ENCODE data around the gene FSHR.

Gene FSHR, protein sequence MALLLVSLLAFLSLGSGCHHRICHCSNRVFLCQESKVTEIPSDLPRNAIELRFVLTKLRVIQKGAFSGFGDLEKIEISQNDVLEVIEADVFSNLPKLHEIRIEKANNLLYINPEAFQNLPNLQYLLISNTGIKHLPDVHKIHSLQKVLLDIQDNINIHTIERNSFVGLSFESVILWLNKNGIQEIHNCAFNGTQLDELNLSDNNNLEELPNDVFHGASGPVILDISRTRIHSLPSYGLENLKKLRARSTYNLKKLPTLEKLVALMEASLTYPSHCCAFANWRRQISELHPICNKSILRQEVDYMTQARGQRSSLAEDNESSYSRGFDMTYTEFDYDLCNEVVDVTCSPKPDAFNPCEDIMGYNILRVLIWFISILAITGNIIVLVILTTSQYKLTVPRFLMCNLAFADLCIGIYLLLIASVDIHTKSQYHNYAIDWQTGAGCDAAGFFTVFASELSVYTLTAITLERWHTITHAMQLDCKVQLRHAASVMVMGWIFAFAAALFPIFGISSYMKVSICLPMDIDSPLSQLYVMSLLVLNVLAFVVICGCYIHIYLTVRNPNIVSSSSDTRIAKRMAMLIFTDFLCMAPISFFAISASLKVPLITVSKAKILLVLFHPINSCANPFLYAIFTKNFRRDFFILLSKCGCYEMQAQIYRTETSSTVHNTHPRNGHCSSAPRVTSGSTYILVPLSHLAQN

DNA sequence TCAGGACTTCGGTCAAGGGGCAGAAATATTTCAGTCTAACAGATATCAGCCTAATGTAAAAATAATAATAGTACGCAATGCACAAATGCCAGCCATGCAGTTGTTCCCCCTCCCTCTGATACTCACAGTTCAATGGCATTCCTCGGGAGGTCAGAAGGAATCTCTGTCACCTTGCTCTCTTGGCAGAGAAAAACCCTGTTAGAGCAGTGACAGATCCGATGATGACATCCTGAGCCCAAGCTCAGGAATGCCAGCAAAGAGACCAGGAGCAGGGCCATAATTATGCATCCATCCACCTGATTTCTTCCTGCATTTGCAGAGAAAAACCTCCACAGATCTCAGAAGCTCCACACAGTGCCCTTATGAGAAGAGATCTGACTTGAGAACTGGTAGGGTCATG is at the start of gene FSHR:
Gene FSHR (minus strand): TSS at position 376 of the 400 bp plus-strand sequence. CDS start 98 bp downstream, at position 278.
- H3K4me1 ChIP-seq (ENCODE audit: control insufficient read depth, insufficient read depth, low read length) = no peaks in the 10 kb centered on the region
- no peaks in the 10 kb centered on the region for H3K27me3 ChIP-seq (ENCODE audit: control insufficient read depth in 1 of 2, insufficient read depth in 2 of 2, low read length in 2 of 2)
- H3K4me3 ChIP-seq (ENCODE audit: low read length in 2 of 2) = no peak within 1 kb of the TSS
- no peak within 1 kb of the TSS for H3K9ac ChIP-seq (ENCODE audit: low read length in 2 of 2)
- no peak within 1 kb of the TSS for H3K27ac ChIP-seq (ENCODE audit: low read length)
- H3K9me3 ChIP-seq (ENCODE audit: control insufficient read depth in 2 of 2, low read length in 2 of 2) = no peaks in the 10 kb centered on the region
- H3K36me3 ChIP-seq (ENCODE audit: control insufficient read depth in 2 of 2, insufficient read depth in 2 of 2, low read length in 2 of 2) = no peaks in the 10 kb centered on the region

DNA sequence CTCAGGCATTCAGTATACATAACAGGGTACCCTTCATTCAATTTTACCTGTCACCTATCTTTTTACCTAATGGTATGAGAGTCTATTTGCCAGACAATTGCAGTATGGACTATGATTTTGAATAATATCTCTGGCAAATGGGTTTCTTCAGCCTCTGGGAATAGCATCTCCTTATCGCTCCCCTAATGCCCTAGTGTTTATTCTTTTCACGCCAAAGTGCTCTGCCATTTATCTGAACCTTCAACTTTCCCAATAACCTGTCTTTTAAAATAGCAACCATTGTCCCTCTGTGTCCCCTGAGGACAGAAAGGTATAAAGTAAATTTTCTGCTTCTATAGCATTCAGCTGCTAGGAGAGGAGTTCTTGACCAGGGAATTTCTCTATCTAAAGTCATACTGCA is 45.0 kb upstream of the FSHR start:
- H3K36me3 ChIP-seq (ENCODE audit: control insufficient read depth in 2 of 2, insufficient read depth in 2 of 2, low read length in 2 of 2) = no peaks in the 10 kb centered on the region
- H3K9me3 ChIP-seq (ENCODE audit: control insufficient read depth in 2 of 2, low read length in 2 of 2) = no peaks in the 10 kb centered on the region
- H3K4me3 ChIP-seq (ENCODE audit: low read length in 2 of 2) = no peak overlapping the region
- H3K9ac ChIP-seq (ENCODE audit: low read length in 2 of 2) = no peak overlapping the region
- H3K27ac ChIP-seq (ENCODE audit: low read length) = no peak overlapping the region
- H3K27me3 ChIP-seq (ENCODE audit: control insufficient read depth in 1 of 2, insufficient read depth in 2 of 2, low read length in 2 of 2) = no peaks in the 10 kb centered on the region
- H3K4me1 ChIP-seq (ENCODE audit: control insufficient read depth, insufficient read depth, low read length) = no peaks in the 10 kb centered on the region

DNA sequence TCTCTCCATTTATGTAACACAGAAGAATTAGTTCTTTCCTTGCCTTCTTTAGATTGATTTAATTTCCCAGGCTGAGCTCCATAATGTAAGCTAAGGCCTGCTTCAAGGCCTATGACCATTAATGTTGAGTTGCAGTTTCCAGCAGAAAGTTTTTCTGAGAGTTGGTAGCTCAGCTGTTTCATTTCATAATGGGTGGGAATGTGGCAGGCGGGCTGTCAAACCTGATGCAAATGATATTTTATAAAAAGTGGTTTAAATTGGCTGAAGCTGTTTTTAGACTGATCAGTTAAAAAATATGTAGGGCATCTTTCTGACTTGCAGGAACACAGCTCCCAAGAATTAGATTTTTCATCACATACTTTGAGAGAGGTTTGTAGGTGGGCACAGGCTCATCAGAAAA is 40.4 kb upstream of the FSHR start:
- Histone ChIP-seq H3K9me3 (ENCODE audit: control insufficient read depth in 2 of 2, low read length in 2 of 2) (no peaks in the 10 kb centered on the region), H3K4me1 (ENCODE audit: control insufficient read depth, insufficient read depth, low read length) (no peaks in the 10 kb centered on the region), H3K27me3 (ENCODE audit: control insufficient read depth in 1 of 2, insufficient read depth in 2 of 2, low read length in 2 of 2) (no peaks in the 10 kb centered on the region), H3K27ac (ENCODE audit: low read length) (no peak overlapping the region), H3K9ac (ENCODE audit: low read length in 2 of 2) (no peak overlapping the region), H3K4me3 (ENCODE audit: low read length in 2 of 2) (no peak overlapping the region), H3K36me3 (ENCODE audit: control insufficient read depth in 2 of 2, insufficient read depth in 2 of 2, low read length in 2 of 2) (no peaks in the 10 kb centered on the region)

DNA sequence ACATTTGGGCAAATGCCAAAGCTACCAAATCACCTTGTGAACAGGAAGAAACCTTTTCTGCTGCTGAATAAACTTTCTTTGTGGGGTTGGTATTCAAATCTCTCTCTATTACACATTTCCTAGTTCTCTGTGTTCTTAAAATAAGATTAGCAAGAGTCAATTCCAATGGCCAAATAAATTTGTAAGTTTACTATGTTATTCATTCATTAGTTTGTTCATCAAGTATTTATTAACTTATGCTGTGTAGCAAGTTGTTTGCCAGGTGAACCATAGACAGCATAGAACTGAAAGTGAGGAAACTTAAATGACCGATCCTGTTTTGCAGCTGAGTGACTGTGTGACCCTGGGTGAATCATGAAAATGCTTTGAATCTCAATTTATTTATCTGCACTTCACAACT is 37.7 kb upstream of the FSHR start:
- Histone ChIP-seq H3K9me3 (ENCODE audit: control insufficient read depth in 2 of 2, low read length in 2 of 2) (no peaks in the 10 kb centered on the region), H3K9ac (ENCODE audit: low read length in 2 of 2) (no peak overlapping the region), H3K27ac (ENCODE audit: low read length) (no peak overlapping the region), H3K27me3 (ENCODE audit: control insufficient read depth in 1 of 2, insufficient read depth in 2 of 2, low read length in 2 of 2) (no peaks in the 10 kb centered on the region), H3K4me3 (ENCODE audit: low read length in 2 of 2) (no peak overlapping the region), H3K4me1 (ENCODE audit: control insufficient read depth, insufficient read depth, low read length) (no peaks in the 10 kb centered on the region), H3K36me3 (ENCODE audit: control insufficient read depth in 2 of 2, insufficient read depth in 2 of 2, low read length in 2 of 2) (no peaks in the 10 kb centered on the region)

DNA sequence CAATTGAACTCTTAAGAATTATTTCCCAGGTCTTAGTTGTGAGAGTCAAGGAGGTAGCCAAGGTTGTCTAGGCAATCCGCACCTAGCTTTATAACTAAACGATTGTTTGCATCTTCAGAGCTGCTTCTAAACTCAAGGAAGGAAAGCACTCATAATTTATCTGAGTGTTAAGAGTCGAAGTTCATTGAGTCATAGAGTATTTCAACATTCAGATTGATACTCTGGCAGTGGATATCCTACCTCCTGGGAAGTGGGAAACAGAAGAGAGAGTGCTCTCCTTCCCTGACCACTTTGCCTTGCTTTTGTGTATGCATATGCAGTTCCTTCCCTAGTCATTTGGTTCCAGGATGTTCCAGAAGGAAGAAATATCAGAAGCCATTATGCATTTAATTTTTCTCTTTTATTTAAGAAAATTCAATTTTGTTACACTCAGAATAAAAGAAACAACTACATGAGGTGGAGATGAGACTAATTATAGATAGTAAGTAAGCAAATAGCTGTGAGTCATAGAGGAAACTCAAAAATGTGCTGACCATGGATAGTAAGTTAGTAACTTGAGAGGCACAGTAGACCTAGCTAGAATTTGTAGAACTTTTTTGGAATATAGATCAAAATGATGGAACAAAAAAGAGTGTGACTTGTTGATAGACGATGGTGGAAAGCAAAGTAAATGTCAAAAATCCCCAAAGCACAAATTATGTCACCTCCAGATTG is 35.4 kb upstream of the FSHR start:
- Histone ChIP-seq H3K9ac (ENCODE audit: low read length in 2 of 2) (no peak overlapping the region), H3K36me3 (ENCODE audit: control insufficient read depth in 2 of 2, insufficient read depth in 2 of 2, low read length in 2 of 2) (no peaks in the 10 kb centered on the region), H3K27me3 (ENCODE audit: control insufficient read depth in 1 of 2, insufficient read depth in 2 of 2, low read length in 2 of 2) (no peaks in the 10 kb centered on the region), H3K4me3 (ENCODE audit: low read length in 2 of 2) (no peak overlapping the region), H3K27ac (ENCODE audit: low read length) (no peak overlapping the region), H3K4me1 (ENCODE audit: control insufficient read depth, insufficient read depth, low read length) (no peaks in the 10 kb centered on the region), H3K9me3 (ENCODE audit: control insufficient read depth in 2 of 2, low read length in 2 of 2) (no peaks in the 10 kb centered on the region)

DNA sequence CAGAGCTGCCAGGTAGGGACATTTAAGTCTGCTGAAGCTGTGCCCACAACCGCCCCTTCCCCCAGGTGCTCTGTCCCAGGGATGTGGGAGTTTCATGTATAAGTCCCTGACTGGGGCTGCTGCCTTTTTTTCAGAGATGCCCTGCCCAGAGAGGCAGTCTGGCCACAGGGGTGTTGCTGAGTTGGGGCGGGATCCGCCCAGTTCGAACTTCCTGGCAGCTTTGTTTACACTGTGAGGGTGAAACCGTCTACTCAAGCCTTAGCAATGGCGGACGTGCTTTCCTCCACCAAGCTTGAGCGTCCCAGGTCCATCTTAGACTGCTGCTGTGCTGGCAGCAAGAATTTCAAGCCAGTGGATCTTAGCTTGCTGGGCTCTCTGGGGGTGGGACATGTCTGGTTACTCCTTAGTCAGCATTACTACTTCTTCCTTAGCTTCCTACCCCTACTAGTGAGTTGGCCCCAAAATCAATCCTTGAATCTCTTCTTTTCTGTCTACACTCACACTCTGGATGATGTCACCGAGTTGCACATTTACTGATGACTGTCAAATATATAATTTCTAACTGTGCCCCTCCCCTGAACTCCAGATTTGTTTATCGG is 31.8 kb upstream of the FSHR start:
- Histone ChIP-seq H3K4me1 (ENCODE audit: control insufficient read depth, insufficient read depth, low read length) (no peaks in the 10 kb centered on the region), H3K36me3 (ENCODE audit: control insufficient read depth in 2 of 2, insufficient read depth in 2 of 2, low read length in 2 of 2) (no peaks in the 10 kb centered on the region), H3K4me3 (ENCODE audit: low read length in 2 of 2) (no peak overlapping the region)

DNA sequence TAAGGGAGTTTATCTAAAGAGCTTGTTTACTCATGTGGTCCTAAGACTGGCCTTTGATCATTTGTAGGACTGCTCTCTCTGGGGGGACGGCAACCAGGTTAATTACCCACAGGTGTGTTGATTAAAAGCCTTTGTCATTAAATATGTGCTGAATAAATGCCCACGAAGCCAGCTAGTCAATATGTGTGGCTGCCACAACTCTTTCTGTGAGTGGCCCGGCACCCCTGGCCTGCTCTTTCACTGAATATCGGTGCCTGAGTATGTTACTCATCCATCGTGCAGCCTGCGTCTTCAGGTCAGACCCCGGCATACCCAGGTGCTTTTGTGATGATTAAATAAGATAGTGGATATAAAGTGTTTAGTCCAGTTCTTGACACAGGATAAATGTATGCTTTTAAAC is 24.3 kb upstream of the FSHR start:
- Histone ChIP-seq H3K27ac (ENCODE audit: low read length) (no peak overlapping the region), H3K4me1 (ENCODE audit: control insufficient read depth, insufficient read depth, low read length) (no peaks in the 10 kb centered on the region), H3K27me3 (ENCODE audit: control insufficient read depth in 1 of 2, insufficient read depth in 2 of 2, low read length in 2 of 2) (no peaks in the 10 kb centered on the region), H3K9me3 (ENCODE audit: control insufficient read depth in 2 of 2, low read length in 2 of 2) (no peaks in the 10 kb centered on the region), H3K36me3 (ENCODE audit: control insufficient read depth in 2 of 2, insufficient read depth in 2 of 2, low read length in 2 of 2) (no peaks in the 10 kb centered on the region), H3K4me3 (ENCODE audit: low read length in 2 of 2) (no peak overlapping the region), H3K9ac (ENCODE audit: low read length in 2 of 2) (no peak overlapping the region)

More for the DNA sequence above, 31.8 kb upstream of the FSHR start:
- H3K9ac ChIP-seq (ENCODE audit: low read length in 2 of 2) = no peak overlapping the region
- H3K27ac ChIP-seq (ENCODE audit: low read length) = no peak overlapping the region
- H3K27me3 ChIP-seq (ENCODE audit: control insufficient read depth in 1 of 2, insufficient read depth in 2 of 2, low read length in 2 of 2) = no peaks in the 10 kb centered on the region
- no peaks in the 10 kb centered on the region for H3K9me3 ChIP-seq (ENCODE audit: control insufficient read depth in 2 of 2, low read length in 2 of 2)

DNA sequence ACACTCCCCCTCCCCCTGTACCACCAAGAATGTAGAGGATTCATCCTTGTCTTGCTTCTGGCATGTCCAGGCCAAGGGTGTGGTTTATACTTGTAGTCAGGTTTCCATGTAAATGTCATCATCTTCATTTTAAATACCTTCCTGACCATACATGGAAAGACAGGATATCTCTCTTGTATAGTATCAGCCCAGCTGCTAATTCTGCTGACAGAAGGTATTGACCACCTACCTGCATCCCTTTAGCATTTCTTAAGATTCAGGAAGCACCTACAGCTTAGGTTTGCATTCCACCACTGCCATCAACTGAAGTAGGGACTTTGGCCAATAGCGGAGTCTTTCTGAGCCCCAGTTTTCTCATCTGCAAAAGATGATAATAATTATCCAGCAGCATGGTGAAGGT is 22.9 kb upstream of the FSHR start:
- H3K4me3 ChIP-seq (ENCODE audit: low read length in 2 of 2) = no peak overlapping the region
- no peak overlapping the region for H3K27ac ChIP-seq (ENCODE audit: low read length)
- H3K27me3 ChIP-seq (ENCODE audit: control insufficient read depth in 1 of 2, insufficient read depth in 2 of 2, low read length in 2 of 2) = no peaks in the 10 kb centered on the region
- H3K4me1 ChIP-seq (ENCODE audit: control insufficient read depth, insufficient read depth, low read length) = no peaks in the 10 kb centered on the region
- H3K9me3 ChIP-seq (ENCODE audit: control insufficient read depth in 2 of 2, low read length in 2 of 2) = no peaks in the 10 kb centered on the region
- H3K9ac ChIP-seq (ENCODE audit: low read length in 2 of 2) = no peak overlapping the region
- no peaks in the 10 kb centered on the region for H3K36me3 ChIP-seq (ENCODE audit: control insufficient read depth in 2 of 2, insufficient read depth in 2 of 2, low read length in 2 of 2)

DNA sequence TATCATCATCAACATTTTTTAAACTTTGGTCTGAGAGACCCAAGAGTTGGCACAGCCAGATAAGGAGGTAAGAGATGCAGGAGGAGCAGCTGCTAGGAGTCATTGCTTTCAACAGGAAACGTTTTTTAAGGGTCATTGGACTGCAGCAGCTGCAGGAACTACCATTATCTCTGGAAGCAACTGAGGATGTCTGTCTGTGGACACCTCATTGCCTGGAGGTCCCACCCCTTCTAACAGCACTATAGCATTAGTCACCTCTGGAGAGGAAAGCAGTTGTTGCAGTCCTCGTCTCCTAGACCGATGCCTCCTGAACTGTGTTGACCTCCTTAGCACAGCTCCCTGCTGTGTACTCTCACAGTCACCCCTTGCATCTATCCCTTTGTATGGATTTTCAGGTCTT is 21.5 kb upstream of the FSHR start:
- Histone ChIP-seq H3K9me3 (ENCODE audit: control insufficient read depth in 2 of 2, low read length in 2 of 2) (no peaks in the 10 kb centered on the region), H3K4me1 (ENCODE audit: control insufficient read depth, insufficient read depth, low read length) (no peaks in the 10 kb centered on the region), H3K36me3 (ENCODE audit: control insufficient read depth in 2 of 2, insufficient read depth in 2 of 2, low read length in 2 of 2) (no peaks in the 10 kb centered on the region), H3K27ac (ENCODE audit: low read length) (no peak overlapping the region), H3K4me3 (ENCODE audit: low read length in 2 of 2) (no peak overlapping the region), H3K9ac (ENCODE audit: low read length in 2 of 2) (no peak overlapping the region), H3K27me3 (ENCODE audit: control insufficient read depth in 1 of 2, insufficient read depth in 2 of 2, low read length in 2 of 2) (no peaks in the 10 kb centered on the region)

DNA sequence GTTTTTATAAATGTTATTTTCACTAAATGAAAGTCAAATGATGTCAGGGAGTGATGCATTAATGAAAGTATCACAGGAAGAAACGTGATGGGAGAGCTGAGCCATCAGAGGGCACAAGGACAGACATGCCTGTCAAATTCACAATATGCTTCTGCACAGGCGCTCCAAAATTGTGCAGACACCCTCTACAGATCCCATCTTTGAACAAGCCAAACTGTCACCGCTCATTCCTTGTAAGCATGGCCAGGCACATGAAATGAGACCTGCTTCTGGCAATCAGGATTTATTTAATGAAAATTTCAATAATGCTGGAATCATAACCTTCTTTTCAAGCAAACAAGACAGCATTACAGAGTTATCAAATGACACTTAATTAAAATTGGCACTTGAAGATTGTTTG is 20.4 kb upstream of the FSHR start:
- Histone ChIP-seq H3K9me3 (ENCODE audit: control insufficient read depth in 2 of 2, low read length in 2 of 2) (no peaks in the 10 kb centered on the region), H3K4me3 (ENCODE audit: low read length in 2 of 2) (no peak overlapping the region), H3K36me3 (ENCODE audit: control insufficient read depth in 2 of 2, insufficient read depth in 2 of 2, low read length in 2 of 2) (no peaks in the 10 kb centered on the region), H3K27me3 (ENCODE audit: control insufficient read depth in 1 of 2, insufficient read depth in 2 of 2, low read length in 2 of 2) (no peaks in the 10 kb centered on the region), H3K4me1 (ENCODE audit: control insufficient read depth, insufficient read depth, low read length) (no peaks in the 10 kb centered on the region), H3K27ac (ENCODE audit: low read length) (no peak overlapping the region), H3K9ac (ENCODE audit: low read length in 2 of 2) (no peak overlapping the region)
